Measurements from ENCODE around the gene ZNF684.
"Not testable (repeated sequence)": the region's sequence is repeated elsewhere in the genome, so short reads cannot be mapped to it uniquely, and the experiment has no call there.

ZNF684 gene

DNA sequence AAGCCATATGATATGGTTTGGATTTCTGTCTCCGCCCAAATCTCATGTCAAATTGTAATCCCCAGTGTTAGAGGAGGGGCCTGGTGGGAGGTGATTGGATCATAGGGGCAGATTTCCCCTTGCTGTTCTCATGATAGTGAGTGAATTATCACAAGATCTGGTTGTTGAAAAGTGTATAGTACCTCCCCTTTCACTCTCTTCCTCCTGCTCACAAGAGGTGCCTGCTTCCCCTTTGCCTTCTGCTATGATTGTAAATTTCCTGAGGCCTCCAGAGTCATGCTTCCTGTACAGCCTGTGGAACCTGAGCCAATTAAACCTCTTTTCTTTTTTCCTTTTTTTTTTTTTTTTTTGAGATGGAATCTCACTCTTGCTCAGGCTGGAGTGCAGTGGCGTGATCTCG lies 43.4 kb downstream of the ZNF684 start:
- not testable (repeated sequence) for DNase-seq (ENCODE audit: low spot score)

DNA sequence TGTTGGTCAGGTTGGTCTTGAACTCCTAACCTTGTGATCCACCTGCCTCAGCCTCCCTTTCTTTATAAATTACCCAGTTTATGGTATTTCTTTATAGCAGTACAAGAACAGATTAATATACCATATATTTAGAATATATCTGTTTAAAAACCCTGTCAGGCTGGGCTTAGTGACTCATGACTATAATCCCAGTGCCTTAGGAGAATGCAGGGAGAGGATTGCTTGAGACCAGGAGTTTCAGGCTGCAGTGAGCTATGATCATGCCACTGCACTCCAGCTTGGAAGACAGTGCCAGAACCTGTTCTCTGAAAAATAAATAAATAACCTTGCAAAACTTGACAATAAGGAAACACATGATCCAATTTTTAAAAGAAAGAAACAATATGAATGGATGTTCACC lies 43.9 kb downstream of the ZNF684 start:
- no peak for DNase-seq (ENCODE audit: low spot score)

DNA sequence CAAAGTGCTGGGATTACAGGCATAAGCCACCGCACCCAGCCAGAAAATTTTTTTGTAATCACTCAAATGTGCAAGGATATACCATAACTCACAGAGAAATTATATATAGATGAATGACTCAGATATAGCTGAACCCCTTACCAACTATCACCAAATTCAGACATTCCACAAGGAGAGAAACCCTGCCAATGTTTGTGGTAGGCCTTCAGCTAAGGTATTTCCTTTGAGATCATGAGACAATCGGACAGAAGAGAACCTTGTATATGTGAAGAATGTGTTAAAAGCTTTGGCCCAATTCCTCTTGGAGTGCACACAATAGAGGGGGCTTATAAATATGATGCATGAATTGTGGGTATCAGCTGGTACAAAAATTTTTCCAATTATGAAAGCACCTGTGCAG lies 50.7 kb downstream of the ZNF684 start:
- no peak for DNase-seq (ENCODE audit: low spot score)

DNA sequence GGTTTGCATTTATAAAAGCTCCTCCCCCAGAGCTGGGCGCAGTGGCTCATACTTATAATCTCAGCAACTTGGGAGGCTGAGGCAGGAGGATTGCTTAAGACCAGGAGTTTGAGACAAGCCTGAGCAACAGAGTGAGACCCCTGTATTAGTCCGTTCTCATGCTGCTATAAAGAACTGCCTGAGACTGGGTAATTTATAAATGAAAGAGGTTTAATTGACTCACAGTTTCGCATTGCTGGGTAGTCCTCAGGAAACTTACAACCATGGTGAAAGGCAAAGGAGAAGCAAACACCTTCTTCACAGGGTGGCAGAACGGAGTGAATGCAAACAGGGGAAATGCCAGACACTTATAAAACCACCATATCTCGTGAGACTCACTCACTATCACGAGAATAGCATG lies 52.5 kb downstream of the ZNF684 start:
- no peak for DNase-seq (ENCODE audit: low spot score)

DNA sequence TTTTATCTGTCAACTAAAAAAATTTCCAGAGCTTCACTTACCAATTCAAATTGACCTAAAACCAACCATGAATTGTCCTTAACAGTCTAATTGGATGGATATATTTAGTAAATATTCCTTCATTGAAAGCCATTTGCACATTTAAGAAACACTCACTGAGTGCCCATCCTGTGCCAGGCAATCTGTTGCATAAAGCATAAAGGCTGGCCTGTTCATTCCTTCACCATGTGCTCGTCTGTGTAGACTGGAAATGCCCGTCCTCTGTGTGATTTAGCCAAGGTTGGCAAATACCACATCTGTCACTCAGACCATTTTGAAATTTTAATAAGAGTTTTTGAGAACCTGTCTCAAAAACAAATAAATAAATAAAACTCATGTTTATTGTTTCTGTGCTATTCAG lies 57.1 kb downstream of the ZNF684 start:
- DNase-seq (ENCODE audit: low spot score) = no peak

DNA sequence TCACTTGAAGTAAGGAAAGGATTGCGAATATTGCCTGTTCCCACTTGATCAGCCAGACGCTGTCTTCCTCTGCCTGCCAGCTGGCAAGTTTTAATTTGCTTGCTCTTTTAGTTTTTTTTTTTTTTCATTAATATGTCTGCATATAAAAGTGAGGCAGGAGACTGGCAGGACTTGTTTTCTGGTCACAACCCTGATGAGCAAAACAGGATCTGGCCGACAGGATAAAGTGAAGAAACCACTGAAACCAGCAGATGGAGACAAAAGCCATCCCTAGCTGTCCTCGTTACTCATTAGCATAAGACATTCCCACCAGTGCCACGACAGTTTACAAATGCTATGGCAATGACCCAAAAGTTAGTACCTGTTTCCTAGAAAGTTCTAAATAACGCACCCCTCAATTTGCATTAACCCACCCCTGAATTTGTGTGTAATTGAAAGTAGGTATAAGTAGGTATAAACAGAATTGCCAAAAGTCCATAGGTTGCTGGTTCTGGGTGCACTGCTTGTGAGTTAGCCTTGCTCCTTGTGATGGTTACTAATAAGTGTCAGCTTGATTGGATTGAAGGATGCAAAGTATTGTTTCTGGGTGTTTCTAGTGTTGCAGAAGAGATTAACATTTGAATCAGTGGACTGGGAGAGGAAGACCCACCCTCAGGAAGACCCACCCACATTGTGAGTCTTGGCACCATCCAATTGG lies 60.8 kb downstream of the ZNF684 start:
- DNase-seq (ENCODE audit: low spot score) = peak; percentile 43

DNA sequence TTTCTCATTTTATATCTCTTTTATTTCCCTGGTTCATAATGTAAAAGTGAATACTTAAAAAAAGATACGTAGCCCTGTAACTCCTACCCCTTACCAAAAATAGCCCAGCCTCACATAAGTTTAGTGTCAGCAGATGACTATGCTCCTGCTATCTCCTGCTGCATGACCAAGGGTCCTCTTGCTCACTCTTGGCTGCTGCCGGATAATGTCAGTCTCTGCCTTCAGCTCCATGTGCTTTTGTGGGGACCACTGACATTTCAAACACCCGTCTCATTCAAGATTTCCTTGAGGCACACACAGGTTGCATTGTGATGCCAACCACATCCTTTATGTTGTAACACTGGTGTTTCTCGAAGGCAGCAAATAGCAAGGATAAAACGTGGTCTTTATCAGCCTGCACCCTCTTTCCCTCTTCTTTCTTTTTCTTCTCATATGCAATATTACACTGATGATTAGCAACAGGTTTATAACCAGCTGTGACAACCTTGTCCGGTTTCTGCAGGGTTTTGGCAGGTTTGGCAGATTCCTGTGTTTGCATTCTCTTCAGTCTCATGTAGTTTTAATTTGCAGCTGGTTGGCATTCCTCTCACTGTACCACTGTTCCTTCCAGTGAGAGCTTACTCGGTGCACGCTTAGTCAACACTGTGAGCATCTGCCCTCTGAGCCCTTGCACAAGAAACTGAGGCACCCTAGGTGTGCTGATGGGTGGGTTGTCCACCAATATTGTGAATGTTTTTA lies 62.2 kb downstream of the ZNF684 start:
- no peak for DNase-seq (ENCODE audit: low spot score)

DNA sequence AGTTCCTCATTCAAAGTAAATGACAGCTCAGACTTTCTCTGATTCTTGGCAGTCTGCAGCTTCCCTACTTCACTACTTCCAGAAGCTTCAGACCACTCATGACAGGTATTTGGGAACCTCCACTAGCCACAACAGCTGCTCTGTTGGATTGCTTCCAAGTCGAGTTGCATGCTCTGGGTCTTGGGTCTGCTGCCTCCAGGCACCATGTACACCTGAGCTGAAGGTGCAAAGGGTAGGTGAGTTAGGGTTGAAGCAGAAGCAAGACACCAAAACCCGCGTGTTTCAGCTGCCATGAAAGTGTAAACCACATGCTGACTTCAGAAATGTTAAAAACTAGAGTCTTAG lies 62.7 kb downstream of the ZNF684 start:
- no peak for DNase-seq (ENCODE audit: low spot score)

DNA sequence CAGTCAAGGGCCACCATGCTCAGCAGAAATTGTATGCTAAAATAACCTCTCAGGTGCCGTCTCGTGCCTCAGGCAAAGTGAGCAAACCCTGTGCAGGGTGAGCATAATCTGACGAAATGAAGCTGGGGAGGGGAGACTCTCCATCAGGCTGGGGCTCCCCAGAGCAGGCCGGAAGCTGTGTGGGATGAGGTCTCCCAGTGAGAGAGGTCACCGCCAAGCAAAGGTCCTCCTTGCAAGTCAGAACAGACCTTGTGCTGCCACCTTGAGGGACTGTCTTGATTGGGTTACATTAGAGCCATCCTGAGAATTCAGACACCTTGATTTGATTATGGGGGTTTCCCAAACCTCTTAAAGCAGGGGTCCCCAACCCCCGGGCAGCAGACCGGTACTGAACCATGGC lies 64.2 kb downstream of the ZNF684 start:
- DNase-seq (ENCODE audit: low spot score) = no peak

Data from kidney tubule cell (primary cell).